Amniotic epithelial cell (primary cell): ENCODE measurements around the gene TCF7L1.
"Not testable (repeated sequence)": the region's sequence is repeated elsewhere in the genome, so short reads cannot be mapped to it uniquely, and the experiment has no call there.

Experiments
- DNase-seq: peaks from one replicate; pipeline ENCODE4 v3.0.0-alpha.2; 2010; ENCODE audit warnings: low read depth

The TCF7L1 gene

DNA sequence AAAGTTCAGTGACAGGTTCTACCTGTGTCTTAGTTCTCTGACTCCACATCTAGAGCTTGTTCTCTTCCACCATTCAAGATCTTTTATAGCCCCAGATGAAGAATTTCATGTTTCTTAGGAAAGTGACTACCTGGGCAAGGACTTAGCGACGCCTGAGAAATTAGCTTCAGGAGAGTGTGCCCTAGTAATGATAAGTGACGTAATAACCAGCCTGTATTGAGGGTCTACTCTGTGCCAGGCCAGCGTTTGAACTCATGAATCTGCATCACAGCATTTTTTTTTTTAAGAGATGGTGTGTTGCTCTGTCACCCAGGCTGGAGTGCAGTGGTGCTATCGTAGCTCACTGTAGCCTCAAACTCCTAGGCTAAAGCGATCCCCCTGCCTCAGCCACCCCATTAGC is 51.8 kb downstream of the TCF7L1 start:
- DNase-seq = no peak

DNA sequence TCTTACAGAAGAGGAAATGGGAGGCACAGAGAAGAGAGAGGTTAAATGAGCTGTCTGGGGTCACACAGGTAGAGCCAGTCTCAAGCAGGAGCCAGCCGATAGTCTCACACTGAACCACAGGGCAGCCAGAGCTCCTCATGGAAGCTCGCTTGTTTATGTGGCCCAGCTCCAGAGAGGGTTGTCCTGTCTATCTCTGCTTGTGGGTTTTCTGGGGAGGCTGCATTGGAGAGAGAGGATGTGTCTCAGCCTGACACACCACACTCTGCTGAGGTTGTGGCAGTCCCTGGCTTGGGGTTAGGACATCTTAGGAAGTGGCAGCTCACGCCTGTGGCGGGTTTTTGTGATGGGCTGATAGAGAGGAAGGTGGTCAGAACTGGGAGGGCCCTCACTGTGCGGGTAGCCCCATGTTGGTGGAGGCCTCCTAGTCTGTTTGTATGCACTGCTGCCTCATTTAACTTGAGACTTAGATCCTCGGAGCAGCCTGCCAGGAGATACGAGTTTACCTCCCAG is 52.3 kb downstream of the TCF7L1 start:
- peak; percentile 69 for DNase-seq

DNA sequence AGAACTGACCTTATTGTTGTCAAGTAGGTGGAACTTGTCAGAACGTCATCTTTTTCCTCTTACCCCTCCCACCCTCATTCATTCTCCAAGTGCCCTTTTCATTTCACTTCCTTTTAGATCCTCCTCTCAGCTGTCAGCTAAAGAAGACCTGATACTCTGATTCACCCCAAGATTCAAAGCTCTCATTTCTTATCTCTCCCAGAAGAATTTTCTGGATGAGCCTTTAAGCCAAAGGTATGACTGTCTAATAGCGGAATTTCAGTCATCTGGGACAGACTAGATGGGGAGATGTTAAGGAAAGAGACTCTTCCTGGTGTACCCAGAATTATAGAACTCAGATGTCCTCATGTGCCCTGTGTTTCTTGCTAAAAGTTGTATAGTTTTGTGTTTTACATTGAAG is 53.9 kb downstream of the TCF7L1 start:
- DNase-seq = peak; percentile 82

DNA sequence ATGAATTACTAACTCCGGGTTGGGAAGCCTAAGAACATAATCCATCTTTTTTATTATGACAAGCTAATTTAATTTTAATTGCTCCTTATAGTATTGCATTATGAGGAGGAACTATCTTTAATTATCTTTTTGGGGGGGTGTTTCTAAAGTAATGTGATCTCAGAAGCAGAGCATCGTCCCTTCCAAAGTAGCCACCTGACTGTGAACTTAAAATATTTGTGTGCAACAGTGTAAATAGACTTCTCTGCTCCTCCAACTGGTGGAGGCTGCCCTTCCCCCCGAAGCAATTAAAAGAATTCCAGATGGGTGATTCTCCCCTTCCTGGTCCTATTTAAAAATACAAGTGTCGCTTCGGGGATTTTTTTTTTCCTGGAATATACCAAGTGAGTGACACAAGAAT is 55.7 kb downstream of the TCF7L1 start:
- DNase-seq = no peak

DNA sequence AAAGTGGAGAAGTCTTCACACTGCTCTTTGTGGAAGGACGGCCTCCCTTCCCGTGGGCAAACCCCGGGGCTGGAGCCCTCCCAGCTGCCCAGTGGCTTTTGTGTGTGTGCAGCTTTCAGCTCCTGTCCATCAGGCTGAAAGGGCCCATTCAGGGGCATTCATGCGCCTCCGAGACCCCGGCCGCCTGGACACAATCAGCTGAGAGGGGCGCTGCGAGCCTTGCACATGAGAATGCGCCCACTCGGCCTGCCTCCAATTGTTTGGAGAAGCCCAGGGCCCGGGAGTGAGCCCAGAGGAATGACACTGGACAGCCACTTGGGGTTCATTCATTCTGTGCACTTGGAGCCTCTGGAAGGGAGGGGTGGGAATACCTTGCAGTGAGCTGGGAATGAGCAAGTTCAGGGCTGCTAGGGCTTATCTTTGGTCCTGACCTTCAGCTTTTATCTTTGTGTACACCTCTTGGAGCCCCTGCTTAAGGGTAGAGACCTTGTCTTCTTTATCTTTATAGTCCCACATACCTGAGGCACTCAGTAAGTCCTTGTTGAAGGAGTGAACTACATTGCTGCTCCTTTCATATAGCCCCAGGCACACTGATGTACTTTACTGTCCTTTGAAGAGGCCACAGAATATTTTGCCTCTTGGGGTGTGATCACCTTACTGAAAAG is 56.5 kb downstream of the TCF7L1 start:
- DNase-seq = no peak

DNA sequence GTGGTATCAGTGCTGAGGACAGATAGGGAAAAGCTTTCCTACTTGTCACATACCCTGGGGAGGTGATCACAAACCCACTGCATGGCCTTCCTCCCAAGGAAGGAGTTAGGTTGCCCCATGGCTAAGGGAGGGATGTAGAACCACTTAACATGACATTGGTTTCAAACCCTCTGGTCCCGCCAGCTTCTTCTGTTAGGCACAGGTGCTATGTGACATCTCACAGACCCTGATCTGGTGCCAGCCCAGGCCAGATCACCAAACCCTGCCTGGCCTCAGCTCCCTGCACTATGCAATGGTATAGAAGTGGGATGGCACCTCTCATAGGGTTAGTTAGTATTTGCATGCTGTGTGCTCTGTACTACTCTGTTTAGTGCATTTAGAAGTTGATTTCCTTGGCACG is 58.0 kb downstream of the TCF7L1 start:
- no peak for DNase-seq

DNA sequence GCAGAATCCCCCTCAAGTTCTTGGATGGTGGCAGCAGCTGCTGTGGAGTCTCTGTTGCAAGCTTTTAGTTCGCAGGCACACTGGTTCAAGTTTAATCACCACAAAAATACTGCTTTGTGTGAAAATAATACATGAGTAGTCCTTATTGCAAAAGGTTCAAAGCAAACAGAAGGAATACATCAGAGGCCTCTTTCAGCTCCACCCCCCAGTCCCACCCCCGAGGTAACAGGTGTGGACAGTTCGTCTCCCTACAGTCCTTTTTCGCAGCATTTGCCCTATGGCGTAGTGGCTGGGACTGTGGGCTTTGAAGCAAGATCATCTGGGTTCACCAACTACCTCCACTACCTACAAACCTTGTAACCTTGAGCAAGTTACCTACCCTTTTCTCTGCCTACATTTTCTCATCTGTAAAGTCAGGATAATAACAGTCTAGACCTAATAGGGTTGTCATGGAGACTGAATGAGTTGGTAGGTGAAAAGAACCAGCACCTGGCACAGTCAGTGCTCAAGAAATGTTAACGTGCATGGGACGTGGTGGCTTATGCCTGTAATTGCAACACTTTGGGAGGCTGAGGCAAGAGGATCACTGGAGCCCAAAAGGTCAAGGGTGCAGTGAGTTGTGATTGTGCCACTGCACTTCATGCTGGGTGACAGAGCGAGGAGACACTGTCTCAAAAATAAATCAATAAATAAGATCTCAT is 61.7 kb downstream of the TCF7L1 start:
- DNase-seq = no peak

DNA sequence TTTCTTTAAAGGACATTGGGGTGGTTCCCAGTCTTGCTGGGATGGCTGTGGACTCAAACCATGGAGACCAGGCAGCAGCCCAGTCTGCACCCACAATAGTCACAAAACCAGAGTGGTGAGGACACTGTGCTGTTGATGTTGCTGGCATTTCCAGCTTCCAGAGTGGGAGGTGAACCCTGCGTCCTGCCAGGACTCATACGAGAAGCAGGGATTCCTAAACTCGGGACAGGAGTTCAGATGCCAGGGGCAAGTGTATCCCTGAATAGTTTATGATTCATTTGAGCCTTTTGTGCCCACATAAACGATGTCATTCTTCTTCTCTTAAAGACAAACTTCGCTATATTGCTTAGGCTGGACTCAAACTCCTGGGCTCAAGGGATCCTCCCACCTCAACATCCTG is 62.8 kb downstream of the TCF7L1 start:
- no peak for DNase-seq

DNA sequence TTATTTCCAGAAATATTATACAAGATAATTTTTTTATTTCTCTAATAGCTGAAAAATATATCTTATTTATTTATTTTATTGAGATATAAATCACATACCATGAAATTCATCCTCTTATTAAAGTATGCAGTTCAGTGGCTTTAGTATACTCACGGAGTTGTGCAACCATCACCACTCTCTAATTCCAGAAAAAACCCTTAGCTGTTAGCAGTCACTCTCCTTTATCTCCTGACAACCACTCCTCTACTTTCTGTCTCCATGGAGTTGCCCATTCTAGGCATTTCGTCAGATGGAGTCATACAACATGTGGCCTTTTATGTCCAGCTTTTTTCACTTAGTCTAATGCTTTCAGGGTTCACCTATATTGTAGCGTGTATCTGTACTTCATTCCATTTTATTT is 66.5 kb downstream of the TCF7L1 start:
- DNase-seq = peak; percentile 92

DNA sequence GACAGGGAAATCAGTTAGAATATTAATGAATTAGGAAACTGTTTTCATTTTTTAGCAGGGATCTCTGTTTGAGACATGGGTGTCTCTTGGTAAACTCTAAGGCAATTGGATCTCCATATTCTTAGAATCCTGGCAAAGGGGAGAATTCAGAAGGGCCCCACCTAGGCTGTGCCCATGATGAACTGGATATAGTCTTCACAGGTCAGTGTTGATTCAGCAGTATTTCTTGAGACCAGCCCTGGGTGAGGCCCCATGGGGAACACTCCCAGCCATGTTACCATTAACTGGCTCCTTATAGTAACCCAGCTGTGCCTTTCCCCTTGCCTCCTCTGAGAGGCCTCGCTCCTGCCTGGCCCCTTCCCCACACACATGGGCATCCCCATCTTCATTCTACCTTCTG is 76.7 kb downstream of the TCF7L1 start:
- no peak for DNase-seq

DNA sequence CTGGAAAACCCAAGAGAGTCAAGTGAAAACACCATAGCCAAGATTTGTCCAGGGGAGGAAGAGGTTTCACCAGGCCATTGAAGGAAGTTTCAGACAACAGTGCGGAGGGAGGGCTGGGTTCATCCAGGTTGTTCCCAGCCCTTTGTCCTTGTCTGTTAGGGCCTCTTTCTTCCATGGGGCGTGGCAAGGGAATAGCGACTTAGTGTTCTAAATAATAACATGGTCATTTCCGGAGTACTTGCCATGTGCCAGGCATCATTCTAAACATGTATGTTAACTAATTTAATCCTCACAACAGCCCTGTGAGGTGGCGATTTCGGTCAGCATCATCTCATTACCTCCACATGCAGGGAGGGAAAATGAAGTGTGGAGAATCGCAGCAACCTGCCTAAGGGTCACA is 77.3 kb downstream of the TCF7L1 start:
- no peak for DNase-seq

DNA sequence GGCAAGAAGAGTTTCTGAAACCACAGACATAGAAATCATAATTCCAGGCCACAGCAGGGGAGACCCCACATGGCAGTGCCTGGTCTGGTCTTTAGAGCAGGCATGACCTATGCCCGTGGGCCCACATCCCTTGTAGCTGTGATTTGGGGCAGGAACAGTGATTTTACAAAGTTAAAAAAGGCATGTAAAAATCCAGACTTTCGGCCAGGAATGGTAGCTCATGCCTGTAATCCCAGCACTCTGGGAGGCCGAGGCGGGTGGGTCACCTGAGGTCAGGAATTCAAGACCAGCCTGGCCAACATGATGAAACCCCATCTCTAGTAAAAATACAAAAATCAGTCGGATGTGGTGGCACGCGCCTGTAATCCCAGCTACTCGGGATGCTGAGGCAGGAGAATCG is 78.4 kb downstream of the TCF7L1 start:
- DNase-seq = not testable (repeated sequence)

DNA sequence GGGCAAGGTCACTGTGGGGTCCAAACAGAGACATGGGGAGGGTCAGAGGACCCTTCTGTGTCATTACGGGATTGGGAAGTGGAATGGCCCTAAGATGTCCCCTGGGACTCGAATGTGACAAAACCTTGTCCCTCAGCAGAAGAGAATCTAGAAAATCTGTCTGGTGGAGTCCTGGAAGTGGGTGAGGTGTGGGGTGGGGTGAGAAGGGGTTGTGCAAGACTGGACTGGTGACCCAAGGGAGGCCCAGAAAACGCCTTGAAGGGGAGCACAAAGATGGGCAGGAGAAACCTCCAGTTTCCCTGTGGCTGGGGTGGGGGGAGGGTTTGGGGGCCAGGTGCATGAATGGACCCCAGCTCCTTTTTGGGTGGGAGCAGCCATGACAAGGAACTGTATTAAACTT is 79.6 kb downstream of the TCF7L1 start:
- DNase-seq = no peak

DNA sequence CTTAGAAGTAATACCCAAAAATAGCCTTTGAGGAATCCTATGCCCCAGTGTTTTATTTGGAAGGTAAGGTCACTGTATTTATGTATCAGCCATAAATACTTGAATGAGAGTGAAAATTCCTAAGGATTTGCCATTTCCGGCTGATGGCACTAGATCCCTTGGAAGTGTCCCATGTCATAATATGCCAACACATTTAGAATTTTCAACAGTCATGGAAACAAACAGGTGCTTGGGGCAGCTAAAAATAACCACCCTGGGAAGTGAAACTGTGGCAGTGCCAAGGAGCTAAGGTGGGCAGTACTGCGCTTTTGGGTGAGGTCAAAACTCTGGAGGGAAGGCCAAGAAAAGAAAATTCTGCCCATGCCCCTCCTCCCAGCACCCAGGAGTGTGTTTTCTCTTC is 80.2 kb downstream of the TCF7L1 start:
- no peak for DNase-seq

DNA sequence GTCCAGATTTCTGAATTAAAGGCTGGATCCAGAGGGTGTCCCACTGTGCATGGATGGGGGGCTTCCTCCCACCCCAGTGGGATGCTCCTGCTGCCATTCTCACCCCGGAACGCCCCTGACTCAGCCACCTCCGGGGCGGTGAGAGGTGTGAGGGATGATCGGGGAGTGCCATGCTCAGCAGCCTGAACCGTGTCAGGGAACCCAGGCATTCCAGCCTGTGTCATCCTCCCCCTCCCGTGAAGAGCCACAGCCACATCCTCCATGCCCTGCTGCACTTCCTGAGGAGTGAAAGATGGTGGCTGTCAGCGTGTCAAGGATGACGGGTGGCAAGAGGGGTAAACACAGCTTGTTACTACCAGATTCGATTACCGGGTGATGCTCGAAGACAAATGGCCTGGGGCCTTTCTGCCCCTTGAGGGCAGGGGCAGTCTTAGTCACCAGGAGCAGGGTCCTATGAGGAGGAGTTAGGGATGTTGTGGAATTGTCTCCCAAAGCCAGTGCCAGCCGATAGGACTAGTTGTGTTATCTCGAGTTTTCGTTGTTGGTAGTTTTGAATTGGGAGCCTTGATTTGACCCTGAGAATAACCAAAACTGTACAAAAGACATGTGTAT is 80.8 kb downstream of the TCF7L1 start:
- DNase-seq = no peak

DNA sequence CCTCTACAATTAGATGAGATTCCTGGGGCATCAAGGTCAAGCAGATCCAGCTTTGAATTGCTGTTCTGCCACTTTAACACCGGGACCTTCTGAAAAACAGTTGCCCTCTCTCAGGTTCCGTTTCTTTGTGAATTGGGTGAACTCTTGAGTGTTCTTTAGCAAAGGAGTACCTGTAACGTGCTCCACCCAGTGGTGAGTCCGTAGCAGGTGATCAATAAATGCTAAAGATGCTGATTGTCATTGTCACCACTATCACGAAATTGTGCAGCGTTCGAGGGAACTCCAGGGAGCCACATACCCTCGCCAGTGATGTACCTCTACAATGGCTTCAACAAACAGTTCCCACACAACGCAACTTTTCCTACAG is 81.9 kb downstream of the TCF7L1 start:
- no peak for DNase-seq

DNA sequence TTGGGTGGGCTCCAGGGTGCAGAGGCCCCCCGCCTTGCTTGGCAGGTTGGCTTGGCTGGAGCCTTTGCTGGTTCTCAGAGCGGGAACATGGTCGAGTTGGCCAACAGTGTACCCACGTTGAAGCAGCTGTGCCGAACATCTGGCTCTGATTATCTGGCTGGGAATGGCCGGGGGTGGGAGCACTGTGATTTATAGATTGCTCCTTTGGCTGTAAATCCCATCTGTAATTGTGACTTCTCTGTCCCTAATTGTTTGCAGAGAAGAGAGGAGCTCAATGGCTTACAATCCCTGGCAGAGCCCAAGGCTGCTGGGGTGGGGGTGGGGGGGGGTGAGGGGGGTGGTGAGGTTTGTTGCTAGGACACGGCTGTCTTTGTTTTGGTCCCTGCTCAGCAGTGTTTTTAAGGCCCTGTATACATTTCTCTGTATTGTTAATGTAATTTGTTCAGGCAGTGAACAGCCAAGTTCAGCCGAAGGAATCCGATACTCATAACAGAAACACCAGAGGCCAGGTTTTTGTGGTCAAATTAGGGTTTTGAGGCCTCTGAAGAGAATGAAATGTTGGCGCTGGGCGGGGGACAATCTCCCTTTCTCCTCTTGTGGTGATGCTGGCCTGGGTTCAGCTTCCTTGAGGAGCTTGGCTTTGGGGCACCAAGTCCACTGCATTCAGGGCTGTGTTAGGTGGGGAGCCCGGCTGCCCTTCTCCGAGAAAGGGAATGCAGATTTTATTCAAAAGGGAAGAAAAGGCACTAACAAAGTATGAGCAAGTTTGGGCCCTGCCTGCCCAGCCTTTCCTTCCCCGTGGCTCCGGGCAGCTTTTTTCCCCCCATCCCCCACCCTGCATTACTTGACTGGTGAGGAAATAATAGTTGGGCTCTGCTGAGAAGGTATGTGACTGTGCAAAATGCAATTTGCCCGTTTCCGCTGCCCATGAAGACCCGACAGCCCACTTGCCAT is 82.5 kb downstream of the TCF7L1 start:
- DNase-seq = peak; percentile 46

DNA sequence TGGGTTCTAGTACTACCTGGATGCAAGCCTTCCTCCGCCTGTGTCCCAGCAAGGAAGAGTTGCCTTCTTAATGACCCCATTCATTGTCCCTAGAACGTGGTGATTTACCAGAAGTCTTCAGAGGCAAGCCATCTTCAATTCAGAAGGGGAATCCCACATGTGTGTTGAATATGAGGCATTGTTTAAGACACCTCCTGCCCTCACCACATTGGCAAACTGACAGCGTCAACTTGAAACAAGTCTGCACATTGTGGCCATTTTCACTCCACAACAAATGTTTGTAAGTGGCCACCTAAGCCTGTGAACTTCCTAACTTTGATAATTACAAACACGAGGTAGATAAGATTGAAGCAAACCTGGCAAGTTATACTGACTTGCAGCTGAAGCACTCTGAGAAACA is 83.7 kb downstream of the TCF7L1 start:
- DNase-seq = no peak

DNA sequence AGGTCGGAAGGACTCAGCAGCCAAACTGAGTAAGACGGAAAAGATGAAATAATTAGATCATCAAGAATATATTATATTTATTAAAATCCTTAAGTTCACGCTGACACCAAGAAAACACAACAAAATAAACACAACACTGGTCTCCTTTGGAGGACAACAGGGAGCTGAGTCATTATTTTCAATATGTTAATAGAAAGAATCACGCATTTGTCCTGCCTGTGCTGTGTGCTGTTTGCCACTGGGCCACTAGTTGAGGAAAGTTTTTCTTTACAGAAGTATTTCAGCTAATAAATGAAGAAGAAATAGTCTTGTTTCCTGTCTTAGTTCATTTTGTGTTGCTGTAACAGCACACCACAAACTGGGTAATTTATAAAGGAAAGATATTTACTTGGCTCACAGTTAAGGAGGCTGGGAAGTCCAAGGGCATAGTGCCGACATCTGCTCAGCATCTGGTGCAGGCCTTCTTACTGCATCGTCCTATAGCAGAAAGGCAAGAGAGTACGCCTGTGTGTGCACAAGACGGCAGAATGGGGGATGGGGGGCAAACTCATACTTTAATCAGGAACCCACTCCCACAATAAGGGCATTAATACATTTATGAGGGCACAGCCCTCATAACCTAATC is 88.0 kb downstream of the TCF7L1 start:
- no peak for DNase-seq

DNA sequence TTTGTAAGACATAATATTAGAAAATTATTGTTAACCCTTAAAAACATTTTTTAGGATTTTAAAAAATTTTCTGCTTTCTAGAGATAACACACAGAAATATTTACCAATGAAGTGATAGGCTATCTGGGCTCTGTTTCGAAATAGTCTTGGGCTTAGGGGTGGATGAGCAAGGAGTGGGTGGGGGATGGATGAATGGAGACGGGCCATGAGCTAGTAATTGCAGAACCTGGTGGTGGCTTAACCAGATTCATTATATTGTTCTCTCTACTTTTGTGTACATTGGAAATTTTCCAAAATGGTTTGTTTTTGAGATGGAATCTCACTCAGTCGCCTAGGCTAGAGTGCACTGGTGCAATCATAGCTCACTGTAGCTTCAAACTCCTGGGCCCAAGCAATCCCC is 89.6 kb downstream of the TCF7L1 start:
- DNase-seq = peak; percentile 45

DNA sequence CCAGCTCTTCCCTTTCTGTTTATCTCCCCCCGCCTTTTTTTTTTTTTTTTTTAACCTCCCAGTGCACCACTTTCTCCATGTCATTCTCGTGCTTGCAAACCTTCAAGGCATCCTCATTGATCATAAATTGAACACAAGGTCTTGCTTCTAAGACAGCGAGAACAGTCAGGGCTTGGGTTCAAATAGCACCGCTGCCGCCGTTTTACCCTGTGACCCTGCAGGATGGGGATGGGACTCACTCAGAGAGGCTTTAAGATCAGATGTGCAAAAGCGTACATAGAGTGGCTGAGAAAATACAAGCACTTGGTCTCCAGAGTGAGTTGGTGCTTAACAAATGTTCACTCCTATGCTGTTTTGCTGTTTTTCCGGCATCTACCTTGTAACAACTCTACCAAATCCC is 93.6 kb downstream of the TCF7L1 start:
- no peak for DNase-seq
